ENCODE measurements around the gene SLC13A5.
A peak's percentile ranks its signal among the peaks of the same experiment; 100 is the strongest.

SLC13A5 gene

GRCh38 chr17:6643451-6644125 lies 69.6 kb downstream of the SLC13A5 start:
- H3K36me3 ChIP-seq (ENCODE audit: control insufficient read depth, low read length) = peaks cover 76% of the 10 kb centered on the region

DNA sequence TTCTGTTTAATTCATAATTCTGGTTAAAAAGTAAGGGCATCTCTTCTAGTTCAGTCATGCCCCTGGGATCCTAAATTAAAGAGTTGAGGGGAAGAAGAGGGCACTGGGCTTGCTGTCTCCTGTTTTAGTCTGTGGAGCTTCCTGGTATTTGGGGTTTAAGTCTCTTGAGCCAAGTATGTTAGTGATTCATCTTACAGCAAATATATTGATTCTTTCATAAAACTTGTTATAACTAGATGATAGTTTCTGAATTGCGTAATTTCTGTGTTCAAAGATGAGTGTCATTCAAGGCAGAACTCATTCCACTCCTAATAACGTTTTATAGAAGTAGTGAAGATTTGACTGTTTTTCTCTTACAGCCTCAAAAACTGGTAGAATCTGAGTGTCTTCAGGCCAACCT lies 70.6 kb downstream of the SLC13A5 start:
- Histone ChIP-seq H3K36me3 (ENCODE audit: control insufficient read depth, low read length) (peaks cover 66% of the 10 kb centered on the region), H3K79me2 (ENCODE audit: control insufficient read depth, low read length) (peaks cover 92% of the 10 kb centered on the region), H3K9me2 (replicated peaks; ENCODE audit: control insufficient read depth, low read length) (no peaks in the 10 kb centered on the region), H3F3A (ENCODE audit: control insufficient read depth, insufficient read depth) (peaks cover 12% of the 10 kb centered on the region; the same call in 1 of the 2 replicates), H3K4me3 (ENCODE audit: low read length) (peak overlapping the region; percentile 98), H3K27ac (ENCODE audit: low read depth, low read length) (no peak overlapping the region), H3K4me1 (ENCODE audit: control insufficient read depth, low read length) (peaks cover 35% of the 10 kb centered on the region), H3K27me3 (ENCODE audit: control insufficient read depth, low read length) (no peaks in the 10 kb centered on the region), H3K4me2 (ENCODE audit: low read length) (peak overlapping the region; percentile 91), H3K9me3 (ENCODE audit: control insufficient read depth, insufficient read depth, low read length) (no peaks in the 10 kb centered on the region), H4K20me1 (ENCODE audit: control insufficient read depth, insufficient read depth, low read depth, low read length) (peaks cover 10% of the 10 kb centered on the region; the same call in 1 of the 2 replicates)
- no peak for TF ChIP-seq CTCF (IDR thresholded peaks at IDR 0.05; ENCODE audit: low read depth, low read length, poor library complexity, severe bottlenecking)

More at GRCh38 chr17:6643451-6644125, 69.6 kb downstream of the SLC13A5 start:
- Histone ChIP-seq H3K4me2 (ENCODE audit: low read length) (no peak overlapping the region), H3K4me1 (ENCODE audit: control insufficient read depth, low read length) (peaks cover 45% of the 10 kb centered on the region), H3K9me3 (ENCODE audit: control insufficient read depth, insufficient read depth, low read length) (no peaks in the 10 kb centered on the region), H3K27me3 (ENCODE audit: control insufficient read depth, low read length) (no peaks in the 10 kb centered on the region), H3K27ac (ENCODE audit: low read depth, low read length) (no peak overlapping the region), H3F3A (ENCODE audit: control insufficient read depth, insufficient read depth) (peaks cover 12% of the 10 kb centered on the region; the same call in 1 of the 2 replicates), H3K4me3 (ENCODE audit: low read length) (no peak overlapping the region), H3K9me2 (replicated peaks; ENCODE audit: control insufficient read depth, low read length) (no peaks in the 10 kb centered on the region), H4K20me1 (ENCODE audit: control insufficient read depth, insufficient read depth, low read depth, low read length) (peaks cover 13% of the 10 kb centered on the region; the same call in 1 of the 2 replicates), H3K79me2 (ENCODE audit: control insufficient read depth, low read length) (peaks cover 95% of the 10 kb centered on the region)
- no peak for TF ChIP-seq EZH2phosphoT487 (IDR thresholded peaks at IDR 0.05; ENCODE audit: borderline replicate concordance, low read length)
- TF ChIP-seq CTCF (IDR thresholded peaks at IDR 0.05; ENCODE audit: low read depth, low read length, poor library complexity, severe bottlenecking) = no peak

DNA sequence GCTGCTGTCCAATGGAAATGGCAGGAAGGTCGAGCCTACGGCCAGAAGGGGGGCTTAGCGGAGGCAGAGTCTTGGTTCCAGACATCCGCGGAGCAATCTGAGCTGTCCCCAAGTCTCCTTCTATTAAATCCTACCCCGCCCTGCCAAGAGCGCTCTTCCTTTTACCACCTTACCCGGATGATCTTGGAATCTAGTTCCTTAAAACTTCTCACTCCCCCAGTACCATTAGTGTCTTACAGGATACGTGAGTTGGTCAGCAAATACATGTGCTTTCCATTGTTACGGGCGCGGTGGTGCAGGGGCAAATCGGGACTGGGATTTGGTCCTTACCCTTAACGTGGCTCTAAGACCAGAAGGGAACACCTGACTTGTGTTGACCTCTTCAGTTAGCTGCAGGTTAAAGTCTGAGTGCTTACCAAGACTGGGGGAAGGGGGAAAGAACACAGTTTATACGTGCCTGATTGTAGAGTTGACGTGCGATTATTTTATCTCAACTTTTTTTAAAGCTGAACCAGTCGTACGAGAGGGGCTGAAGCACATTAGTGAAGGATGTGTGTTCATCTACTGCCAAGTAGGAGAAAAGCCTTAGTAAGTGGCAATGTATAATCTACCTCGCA lies 71.8 kb downstream of the SLC13A5 start:
- H3K36me3 ChIP-seq (ENCODE audit: control insufficient read depth, low read length) = peaks cover 54% of the 10 kb centered on the region
- peaks cover 30% of the 10 kb centered on the region for H3K4me1 ChIP-seq (ENCODE audit: control insufficient read depth, low read length)
- H3K9me2 ChIP-seq (replicated peaks; ENCODE audit: control insufficient read depth, low read length) = no peaks in the 10 kb centered on the region
- H4K20me1 ChIP-seq (ENCODE audit: control insufficient read depth, insufficient read depth, low read depth, low read length) = peaks cover 10% of the 10 kb centered on the region; the same call in 1 of the 2 replicates
- peaks cover 83% of the 10 kb centered on the region for H3K79me2 ChIP-seq (ENCODE audit: control insufficient read depth, low read length)
- H3K27ac ChIP-seq (ENCODE audit: low read depth, low read length) = peak overlapping the region; percentile 77
- H3K9me3 ChIP-seq (ENCODE audit: control insufficient read depth, insufficient read depth, low read length) = no peaks in the 10 kb centered on the region
- no peaks in the 10 kb centered on the region for H3K27me3 ChIP-seq (ENCODE audit: control insufficient read depth, low read length)
- peak overlapping the region; percentile 91 for H3K4me2 ChIP-seq (ENCODE audit: low read length)
- no peak for TF ChIP-seq CTCF (IDR thresholded peaks at IDR 0.05; ENCODE audit: low read depth, low read length, poor library complexity, severe bottlenecking)
- no peak for TF ChIP-seq EZH2phosphoT487 (IDR thresholded peaks at IDR 0.05; ENCODE audit: borderline replicate concordance, low read length)
- peak overlapping the region; percentile 98 for H3K4me3 ChIP-seq (ENCODE audit: low read length)
- H3F3A ChIP-seq (ENCODE audit: control insufficient read depth, insufficient read depth) = peaks cover 12% of the 10 kb centered on the region; the same call in 1 of the 2 replicates
